Caco-2 (cell line): ENCODE results near the gene CAMKMT. TPM values are rescaled to one million over a fixed set of nuclear protein-coding genes. Genes with fewer than 3 reads are reported as not detected.

Source experiments
- BruUV-seq: library from RNA; stranded (reverse); fragments of 400-500 nt; replicated peaks from 2 replicates; lab custom pipeline; 2021; lab: Mats Ljungman, UMichigan
- CTCF ChIA-PET: fragments of 300-600 bp; sonication (Branson Sonifier 250); formaldehyde crosslinking; loops from one replicate; lab custom pipeline; 2022; ENCODE audit warnings: antibody characterized with exemption; lab: Charles Lee
- POLR2A ChIA-PET: fragments of 300-600 bp; sonication (Branson Sonifier 250); formaldehyde crosslinking; loops from one replicate; lab custom pipeline; 2022; ENCODE audit warnings: antibody characterized with exemption; lab: Charles Lee
- DNase-seq, 2 experiments: peaks; one replicate each; pipeline versions ENCODE4 v3.0.0 to v3.0.0-alpha.2; 2020 to 2022
- H3K27me3 ChIP-seq: replicated peaks from 2 replicates; pipeline ENCODE4 v1.6.0; 2011; ENCODE audit warnings: low read length; ENCODE audit not compliant: control insufficient read depth, insufficient read depth
- H3K36me3 ChIP-seq: 2 replicates; pipeline ENCODE4 v1.5.1; 2011; ENCODE audit warnings: low read length; ENCODE audit not compliant: control insufficient read depth, insufficient read depth
- H3K4me1 ChIP-seq: fragments of 250-450 bp; sonication (Bioruptor Pico); 2 replicates; pipeline ENCODE4 v1.5.1; 2020; ENCODE audit warnings: mild to moderate bottlenecking
- H3K4me3 ChIP-seq: 2 replicates; pipeline ENCODE4 v1.5.1; 2011; ENCODE audit warnings: low read depth, mild to moderate bottlenecking, control low read depth, low read length
- H3K9me3 ChIP-seq: fragments of 250-450 bp; sonication (Bioruptor Pico); 2 replicates; pipeline ENCODE4 v1.5.1; 2020; ENCODE audit warnings: mild to moderate bottlenecking, moderate library complexity
- H3K27ac Mint-ChIP-seq: one replicate; pipeline ENCODE4 v1.8.0; 2022; ENCODE audit warnings: mixed read lengths; ENCODE audit not compliant: unreplicated experiment
- H3K27me3 Mint-ChIP-seq: one replicate; pipeline ENCODE4 v1.8.0; 2022; ENCODE audit warnings: mixed read lengths; ENCODE audit not compliant: insufficient read depth, unreplicated experiment
- H3K36me3 Mint-ChIP-seq: one replicate; pipeline ENCODE4 v1.8.0; 2022; ENCODE audit warnings: mild to moderate bottlenecking, mixed read lengths; ENCODE audit not compliant: insufficient read depth, unreplicated experiment
- H3K4me1 Mint-ChIP-seq: one replicate; pipeline ENCODE4 v1.8.0; 2022; ENCODE audit warnings: low read depth, mixed read lengths; ENCODE audit not compliant: unreplicated experiment
- H3K4me3 Mint-ChIP-seq: one replicate; pipeline ENCODE4 v1.8.0; 2022; ENCODE audit warnings: mild to moderate bottlenecking, moderate library complexity, mixed read lengths; ENCODE audit not compliant: unreplicated experiment
- H3K9me3 Mint-ChIP-seq: one replicate; pipeline ENCODE4 v1.8.0; 2022; ENCODE audit warnings: mixed read lengths; ENCODE audit not compliant: unreplicated experiment
- intact Hi-C: fragments of 100-400 bp; cut with micrococcal nuclease; formaldehyde crosslinking; loops from one replicate; pipeline ENCODE4 v1.10.0; 2022; ENCODE audit not compliant: unreplicated experiment
- total RNA-seq: library from RNA; stranded (reverse); gene quantifications from 2 replicates; pipeline ENCODE4 v1.2.3, GENCODE V29; 2022
- TF ChIP-seq, protein P1 (sequence below), 2 experiments: fragments of 200-600 bp in 1 of 2; IDR thresholded peaks; 1 replicate in 1 of 2; 2 replicates in 1 of 2; pipeline versions ENCODE4 v1.5.1 to v1.8.0; 2011 to 2022; ENCODE audit warnings: antibody characterized with exemption in 1 of 2, control low read depth in 1 of 2, inconsistent platforms in 1 of 2, low read depth in 1 of 2, low read length in 1 of 2, mild to moderate bottlenecking in 1 of 2, moderate library complexity in 1 of 2; ENCODE audit not compliant: insufficient read depth in 1 of 2, severe bottlenecking in 1 of 2, unreplicated experiment in 1 of 2

CAMKMT gene
- total RNA-seq, 1 experiment from 2014 or later: 25.2 TPM

DNA sequence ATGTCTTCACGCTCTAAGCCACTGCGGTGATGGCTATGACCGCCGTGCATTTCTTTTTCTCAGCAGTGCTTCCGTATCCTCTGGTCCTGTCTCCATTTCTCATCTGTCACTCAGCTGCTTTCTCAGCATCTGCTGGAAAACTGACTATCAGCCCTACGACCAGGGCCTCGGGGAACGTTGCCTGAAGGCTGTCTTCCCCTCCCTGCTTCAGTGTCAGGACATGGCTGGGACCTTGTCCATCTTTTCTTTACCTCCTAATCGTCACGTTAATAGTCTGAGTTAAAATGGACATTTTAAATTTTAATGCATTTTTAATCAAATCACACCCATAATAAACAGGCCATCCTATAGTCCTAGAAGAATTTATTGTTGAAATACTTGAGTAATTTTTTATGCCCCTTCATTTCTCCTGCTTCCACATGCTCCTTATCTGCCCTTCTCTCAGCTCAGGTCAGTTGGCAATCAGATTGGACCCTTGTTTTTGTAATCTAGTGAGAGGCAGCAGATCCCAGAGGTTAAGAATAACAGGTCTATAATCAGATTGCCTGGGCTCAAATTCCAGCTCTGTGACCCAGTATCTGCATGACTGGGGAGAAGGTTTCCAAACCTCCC is 329.5 kb downstream of the CAMKMT start:
- no peaks in the 10 kb centered on the region for H3K36me3 Mint-ChIP-seq
- Histone ChIP-seq H3K36me3 (no peaks in the 10 kb centered on the region), H3K4me1 (no peaks in the 10 kb centered on the region), H3K27me3 (no peaks in the 10 kb centered on the region), H3K4me3 (no peak overlapping the region), H3K9me3 (no peaks in the 10 kb centered on the region)
- no peaks in the 10 kb centered on the region for H3K9me3 Mint-ChIP-seq
- intact Hi-C loops: no loop called here
- H3K27me3 Mint-ChIP-seq: no peaks in the 10 kb centered on the region
- no peaks in the 10 kb centered on the region for H3K4me1 Mint-ChIP-seq
- H3K4me3 Mint-ChIP-seq: no peak overlapping the region
- ChIA-PET CTCF (no interaction called here), POLR2A (interaction anchor here (0.7 kb wide), 1 partner anchor 27 kb away, joined by 5 read pairs; no protein-coding TSS in a partner anchor)
- DNase-seq: no peak
- TF ChIP-seq, protein P1, sequence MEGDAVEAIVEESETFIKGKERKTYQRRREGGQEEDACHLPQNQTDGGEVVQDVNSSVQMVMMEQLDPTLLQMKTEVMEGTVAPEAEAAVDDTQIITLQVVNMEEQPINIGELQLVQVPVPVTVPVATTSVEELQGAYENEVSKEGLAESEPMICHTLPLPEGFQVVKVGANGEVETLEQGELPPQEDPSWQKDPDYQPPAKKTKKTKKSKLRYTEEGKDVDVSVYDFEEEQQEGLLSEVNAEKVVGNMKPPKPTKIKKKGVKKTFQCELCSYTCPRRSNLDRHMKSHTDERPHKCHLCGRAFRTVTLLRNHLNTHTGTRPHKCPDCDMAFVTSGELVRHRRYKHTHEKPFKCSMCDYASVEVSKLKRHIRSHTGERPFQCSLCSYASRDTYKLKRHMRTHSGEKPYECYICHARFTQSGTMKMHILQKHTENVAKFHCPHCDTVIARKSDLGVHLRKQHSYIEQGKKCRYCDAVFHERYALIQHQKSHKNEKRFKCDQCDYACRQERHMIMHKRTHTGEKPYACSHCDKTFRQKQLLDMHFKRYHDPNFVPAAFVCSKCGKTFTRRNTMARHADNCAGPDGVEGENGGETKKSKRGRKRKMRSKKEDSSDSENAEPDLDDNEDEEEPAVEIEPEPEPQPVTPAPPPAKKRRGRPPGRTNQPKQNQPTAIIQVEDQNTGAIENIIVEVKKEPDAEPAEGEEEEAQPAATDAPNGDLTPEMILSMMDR (IDR thresholded peaks at IDR 0.05; ENCODE audit: insufficient read depth in 1 of 2, low read depth in 1 of 2, low read length in 1 of 2, severe bottlenecking in 1 of 2, unreplicated experiment in 1 of 2): no peak
- no peak overlapping the region for H3K27ac Mint-ChIP-seq
- BruUV-seq: no TSS peak

- intact Hi-C loops: no loop called here
- BruUV-seq: no TSS peak
- Histone ChIP-seq H3K4me3 (no peak overlapping the region), H3K4me1 (no peaks in the 10 kb centered on the region), H3K36me3 (no peaks in the 10 kb centered on the region), H3K9me3 (no peaks in the 10 kb centered on the region), H3K27me3 (no peaks in the 10 kb centered on the region)
- TF ChIP-seq, protein P1 (IDR thresholded peaks at IDR 0.05; ENCODE audit: insufficient read depth in 1 of 2, low read depth in 1 of 2, low read length in 1 of 2, severe bottlenecking in 1 of 2, unreplicated experiment in 1 of 2): no peak
- POLR2A ChIA-PET: no interaction called here
- CTCF ChIA-PET: no interaction called here
- DNase-seq: no peak
- Mint-ChIP-seq H3K27ac (no peak overlapping the region), H3K4me1 (no peaks in the 10 kb centered on the region), H3K36me3 (no peaks in the 10 kb centered on the region), H3K27me3 (no peaks in the 10 kb centered on the region), H3K4me3 (no peak overlapping the region), H3K9me3 (no peaks in the 10 kb centered on the region)
Measured at GRCh38 chr2:44692821-44693220, 331.1 kb downstream of the CAMKMT start.

GRCh38 chr2:44700824-44701223 is 339.1 kb downstream of the CAMKMT start:
- TF ChIP-seq, protein P1 (IDR thresholded peaks at IDR 0.05; ENCODE audit: insufficient read depth in 1 of 2, low read depth in 1 of 2, low read length in 1 of 2, severe bottlenecking in 1 of 2, unreplicated experiment in 1 of 2): no peak
- ChIA-PET CTCF (no interaction called here), POLR2A (no interaction called here)
- Mint-ChIP-seq H3K4me1 (no peaks in the 10 kb centered on the region), H3K9me3 (no peaks in the 10 kb centered on the region), H3K4me3 (no peak overlapping the region), H3K27ac (no peak overlapping the region), H3K27me3 (no peaks in the 10 kb centered on the region), H3K36me3 (no peaks in the 10 kb centered on the region)
- no peaks in the 10 kb centered on the region for H3K4me1 ChIP-seq
- intact Hi-C loops: no loop called here
- H3K9me3 ChIP-seq: no peaks in the 10 kb centered on the region
- H3K27me3 ChIP-seq: no peaks in the 10 kb centered on the region
- H3K4me3 ChIP-seq: no peak overlapping the region
- no TSS peak for BruUV-seq
- H3K36me3 ChIP-seq: no peaks in the 10 kb centered on the region
- DNase-seq: no peak
